Endometrial microvascular endothelial cells (primary cell): ENCODE results near the gene AK1. TPM values are rescaled to one million over a fixed set of nuclear protein-coding genes. Genes with fewer than 3 reads are reported as not detected.

Experiments used
- in situ Hi-C: cut with HindIII; loops from 2 replicates; pipeline ENCODE4 v1.10.0; 2017; ENCODE audit warnings: low sequenced_read_pairs, low pct_unique_long_range_greater_than_20kb; ENCODE audit errors: inconsistent ontology term
- total RNA-seq: library from RNA; depleted of rRNA; stranded (reverse); fragments of >200 nt; gene quantifications from one replicate; pipeline ENCODE4 v1.2.3, GENCODE V29; 2015; ENCODE audit errors: inconsistent ontology term

The AK1 gene
- total RNA-seq, 1 donor from 2014 or later: 110 TPM

- in situ Hi-C loops: loop anchor here (25.0 kb wide), 1 partner anchor 110 kb away; no protein-coding TSS in a partner anchor
Observed at GRCh38 chr9:127872369-127873222, 4.9 kb downstream of the AK1 start.

GRCh38 chr9:127871531-127871930 lies 5.9 kb downstream of the AK1 start:
- in situ Hi-C loops: loop anchor here (25.0 kb wide), 1 partner anchor 109 kb away; no protein-coding TSS in a partner anchor

DNA sequence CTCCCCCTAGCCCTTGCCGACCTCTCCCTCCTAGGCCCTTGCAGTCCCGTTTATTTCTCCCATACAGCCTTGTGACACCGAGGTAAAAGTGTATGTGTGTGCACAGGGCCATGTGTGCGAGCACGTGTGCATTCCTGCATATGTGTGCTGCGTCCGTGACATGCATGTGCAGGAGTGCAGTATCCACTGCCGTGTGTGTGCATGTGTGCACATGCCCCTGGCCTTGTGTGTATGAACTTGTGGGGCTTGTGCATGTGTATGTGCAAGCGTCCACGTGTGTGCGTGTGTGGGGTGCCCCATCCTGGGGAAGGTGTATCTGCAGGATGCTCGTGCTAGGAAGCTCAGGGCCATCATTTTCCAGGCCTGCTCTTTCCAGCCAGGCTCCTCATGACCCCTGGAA lies 6.6 kb downstream of the AK1 start:
- in situ Hi-C loops: loop anchor here (25.0 kb wide), 1 partner anchor 109 kb away; no protein-coding TSS in a partner anchor

DNA sequence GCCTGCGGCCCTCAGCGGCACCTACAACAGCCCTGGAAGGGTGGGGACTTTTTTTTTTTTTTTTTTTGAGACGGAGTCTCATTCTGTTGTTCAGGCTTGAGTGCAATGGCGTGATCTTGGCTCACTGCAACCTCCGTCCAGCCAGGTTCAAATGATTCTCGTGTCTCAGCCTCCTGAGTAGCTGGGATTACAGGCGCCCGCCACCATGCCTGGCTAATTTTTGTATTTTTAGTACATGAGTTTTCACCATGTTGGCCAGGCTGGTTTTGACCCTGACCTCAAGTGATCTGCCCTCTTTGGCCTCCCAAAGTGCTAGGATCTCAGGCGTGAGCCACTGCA lies 7.4 kb downstream of the AK1 start:
- in situ Hi-C loops: loop anchor here (25.0 kb wide), 1 partner anchor 108 kb away; no protein-coding TSS in a partner anchor

GRCh38 chr9:127869310-127870152 lies 7.9 kb downstream of the AK1 start:
- in situ Hi-C loops: loop anchor here (25.0 kb wide), 1 partner anchor 107 kb away; no protein-coding TSS in a partner anchor

DNA sequence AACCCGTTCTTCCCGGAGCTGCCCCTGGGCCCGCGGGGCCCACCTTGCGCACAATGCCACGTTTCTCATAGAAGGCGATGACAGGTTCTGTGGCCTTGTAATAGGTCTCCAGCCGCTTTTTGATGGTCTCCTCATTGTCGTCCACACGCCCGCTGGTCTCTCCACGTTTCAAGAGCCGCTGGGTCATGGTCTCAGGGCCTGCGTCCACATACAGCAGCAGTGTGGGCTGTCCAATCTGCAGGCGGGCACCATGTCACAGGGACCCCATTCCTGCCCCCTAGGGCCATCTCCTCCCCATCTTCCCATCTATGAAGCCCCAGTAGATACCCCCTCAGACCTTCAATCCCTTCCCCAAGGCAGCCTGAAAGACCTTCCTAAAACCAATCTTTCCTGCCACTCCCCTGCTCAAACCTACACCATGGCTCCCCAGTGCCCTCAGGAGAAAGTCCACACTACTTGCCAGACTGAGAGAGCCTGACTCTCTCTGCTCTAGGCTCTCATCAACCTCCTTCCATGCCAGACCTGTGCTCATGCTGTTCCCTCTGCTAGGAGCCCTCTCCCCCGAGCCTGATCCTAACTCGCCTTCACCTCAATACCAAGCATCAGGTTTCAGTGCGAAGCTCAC lies 9.1 kb downstream of the AK1 start:
- in situ Hi-C loops: loop anchor here (25.0 kb wide), 1 partner anchor 106 kb away; no protein-coding TSS in a partner anchor

DNA sequence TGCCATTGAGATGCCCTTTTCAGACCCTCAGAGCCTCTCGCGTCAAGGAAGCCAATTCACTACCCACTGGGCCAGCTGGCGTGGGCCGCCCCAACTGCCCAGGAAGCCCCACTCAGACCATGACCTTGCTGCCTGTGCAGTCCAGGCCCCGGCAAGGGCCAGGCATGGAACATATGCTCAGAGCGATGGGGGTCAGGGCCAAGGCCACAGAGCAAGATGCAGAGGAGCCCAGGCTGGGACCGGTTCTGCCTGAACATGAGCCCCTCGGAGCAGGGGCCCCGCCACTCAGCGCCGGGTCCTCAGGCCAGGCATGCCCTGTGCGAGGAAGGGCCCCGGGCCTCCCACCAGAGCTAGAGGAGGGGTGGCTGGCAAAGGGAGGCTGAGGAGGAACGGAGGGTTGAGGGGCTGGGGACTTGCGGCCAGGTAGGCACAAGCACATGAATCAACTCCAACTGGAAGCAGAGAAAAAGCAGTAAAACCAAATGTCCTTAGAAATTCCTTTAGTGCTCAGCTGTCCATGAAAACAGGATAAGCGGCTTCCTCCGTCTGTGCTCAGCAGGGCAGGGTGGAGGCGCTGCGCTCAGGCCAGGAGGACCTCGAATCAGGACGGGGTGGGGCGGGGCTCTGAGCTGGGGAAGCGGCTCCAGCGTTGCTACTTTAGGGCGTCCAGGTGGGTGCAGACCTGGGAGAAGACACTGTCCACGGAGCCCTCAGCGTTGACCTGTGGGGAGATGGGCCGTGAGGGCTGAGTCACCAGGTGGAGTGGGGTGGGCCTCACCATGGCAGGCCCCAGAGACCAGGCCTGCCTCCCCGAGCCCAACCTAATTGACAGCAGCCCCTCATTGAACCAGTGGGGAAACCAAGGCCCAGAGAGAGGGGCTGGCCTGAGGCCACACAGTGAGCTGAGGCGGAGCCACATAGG lies 9.9 kb downstream of the AK1 start:
- in situ Hi-C loops: loop anchor here (25.0 kb wide), 1 partner anchor 105 kb away; no protein-coding TSS in a partner anchor

GRCh38 chr9:127866535-127866934 lies 10.9 kb downstream of the AK1 start:
- in situ Hi-C loops: loop anchor here (25.0 kb wide), 1 partner anchor 104 kb away; no protein-coding TSS in a partner anchor

GRCh38 chr9:127865645-127866464 lies 11.6 kb downstream of the AK1 start:
- in situ Hi-C loops: loop anchor here (25.0 kb wide), 1 partner anchor 104 kb away; no protein-coding TSS in a partner anchor

- in situ Hi-C loops: loop anchor here (25.0 kb wide), 1 partner anchor 101 kb away; no protein-coding TSS in a partner anchor
Observed at GRCh38 chr9:127863191-127863621, 14.3 kb downstream of the AK1 start.

DNA sequence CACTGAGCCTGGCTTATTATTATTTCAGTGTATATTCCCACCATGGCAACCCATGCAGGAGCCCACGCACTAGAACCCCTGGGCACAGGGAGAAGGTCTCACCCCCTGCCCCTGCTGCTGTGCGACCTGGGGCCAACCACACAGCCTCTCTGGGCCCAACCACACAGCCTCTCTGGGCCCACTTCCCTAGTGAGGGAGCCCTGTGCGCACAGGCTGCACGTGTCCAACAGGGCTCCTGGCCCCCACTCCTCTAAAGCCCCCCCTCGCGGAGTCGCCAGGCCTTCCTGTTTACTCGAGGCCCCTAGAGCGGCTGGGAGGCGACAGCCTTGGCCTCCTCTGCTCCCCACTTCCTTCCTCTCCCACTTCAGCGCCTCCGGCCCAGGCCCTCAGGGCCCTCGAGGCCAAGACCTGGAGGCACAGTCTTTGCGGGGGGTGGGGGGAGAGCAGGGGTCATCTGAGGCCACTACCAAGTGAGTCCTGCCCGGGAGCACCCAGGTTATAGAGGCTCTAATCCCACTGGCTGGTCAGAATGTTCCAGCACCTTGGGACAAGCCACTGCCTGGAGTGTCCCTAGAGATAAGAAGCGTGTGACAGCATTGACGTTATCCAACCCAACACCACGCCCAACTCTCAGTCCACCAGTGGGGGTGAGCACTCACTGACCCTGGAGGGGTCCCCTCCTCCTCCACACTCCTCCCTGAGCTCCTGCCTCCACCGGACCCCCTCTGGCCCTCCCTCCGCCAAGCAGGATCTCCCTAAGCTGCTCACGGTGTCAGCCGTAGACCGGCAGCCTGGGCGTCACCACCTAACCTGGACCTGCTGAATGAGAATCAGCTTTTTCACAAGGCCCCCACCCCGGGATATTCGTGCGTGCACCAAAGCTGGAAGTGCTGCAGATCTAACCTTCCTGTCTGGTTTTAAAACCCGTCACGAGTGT lies 15.1 kb downstream of the AK1 start:
- in situ Hi-C loops: loop anchor here (25.0 kb wide), 1 partner anchor 100 kb away; no protein-coding TSS in a partner anchor

- in situ Hi-C loops: loop anchor here (25.0 kb wide), 1 partner anchor 98 kb away; no protein-coding TSS in a partner anchor
Observed at GRCh38 chr9:127860779-127861178, 16.7 kb downstream of the AK1 start.

- in situ Hi-C loops: loop anchor here (25.0 kb wide), 1 partner anchor 98 kb away; no protein-coding TSS in a partner anchor
Observed at GRCh38 chr9:127860260-127860659, 17.2 kb downstream of the AK1 start.

DNA sequence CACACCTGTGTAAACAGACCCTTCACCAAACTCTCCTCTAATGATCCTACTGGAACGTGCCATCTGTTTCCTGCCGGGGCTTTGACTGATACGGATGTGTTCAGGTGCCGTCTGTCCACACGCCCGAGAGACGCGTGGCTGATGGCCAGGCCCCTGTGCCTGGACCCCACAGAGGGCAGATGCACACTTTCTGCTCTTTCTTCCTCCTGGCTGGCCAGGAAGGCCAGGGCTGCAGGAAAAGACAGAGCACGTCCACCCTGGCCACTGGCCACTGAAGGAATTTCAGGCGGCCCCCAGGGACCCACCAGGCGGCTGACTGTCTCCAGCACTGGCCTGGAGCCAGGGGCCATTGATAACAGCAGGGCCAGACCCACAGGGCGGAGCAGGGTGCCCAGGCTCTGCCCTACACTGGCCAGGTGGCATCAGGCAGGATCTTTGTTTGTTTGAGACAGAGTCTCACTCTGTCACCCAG lies 19.4 kb downstream of the AK1 start:
- in situ Hi-C loops: loop anchor here (25.0 kb wide), 1 partner anchor 96 kb away; no protein-coding TSS in a partner anchor

GRCh38 chr9:127857278-127857677 lies 20.2 kb downstream of the AK1 start:
- in situ Hi-C loops: loop anchor here (25.0 kb wide), 1 partner anchor 95 kb away; no protein-coding TSS in a partner anchor
